Measurements from ENCODE around the gene CBR3. TPM values are rescaled to one million over a fixed set of nuclear protein-coding genes. Genes with fewer than 3 reads are reported as not detected.

Gene CBR3
- total RNA-seq, 1 experiment from 2014 or later: 12.9 TPM

DNA sequence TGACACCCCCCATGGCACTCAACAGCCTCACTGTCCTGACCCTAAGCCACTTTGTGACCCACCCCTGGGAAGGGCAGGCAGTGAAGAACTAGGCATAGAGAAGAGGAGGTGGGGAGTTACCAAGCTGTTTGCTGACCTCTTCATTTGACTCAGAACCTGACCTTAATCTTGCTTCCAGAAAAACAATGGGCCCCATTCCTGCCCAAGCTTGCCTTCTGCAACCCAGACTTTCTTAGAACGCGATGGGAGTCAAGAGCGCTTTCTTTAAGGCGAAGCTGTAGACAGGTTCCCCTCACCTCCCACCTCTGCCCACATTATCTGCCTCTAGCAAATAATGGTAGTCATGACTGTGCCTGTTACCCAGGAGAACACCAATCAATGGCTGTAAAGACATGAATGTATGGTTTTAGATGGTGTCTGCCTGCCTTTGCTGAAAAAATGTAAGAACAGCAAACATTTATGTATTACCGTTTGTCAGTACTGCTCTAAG is 8.2 kb upstream of the CBR3 start:
- ATAC-seq (no peak), DNase-seq (ENCODE audit: low spot score) (no peak)
- POLR2A ChIA-PET: no interaction called here
- TF ChIP-seq, protein P1, sequence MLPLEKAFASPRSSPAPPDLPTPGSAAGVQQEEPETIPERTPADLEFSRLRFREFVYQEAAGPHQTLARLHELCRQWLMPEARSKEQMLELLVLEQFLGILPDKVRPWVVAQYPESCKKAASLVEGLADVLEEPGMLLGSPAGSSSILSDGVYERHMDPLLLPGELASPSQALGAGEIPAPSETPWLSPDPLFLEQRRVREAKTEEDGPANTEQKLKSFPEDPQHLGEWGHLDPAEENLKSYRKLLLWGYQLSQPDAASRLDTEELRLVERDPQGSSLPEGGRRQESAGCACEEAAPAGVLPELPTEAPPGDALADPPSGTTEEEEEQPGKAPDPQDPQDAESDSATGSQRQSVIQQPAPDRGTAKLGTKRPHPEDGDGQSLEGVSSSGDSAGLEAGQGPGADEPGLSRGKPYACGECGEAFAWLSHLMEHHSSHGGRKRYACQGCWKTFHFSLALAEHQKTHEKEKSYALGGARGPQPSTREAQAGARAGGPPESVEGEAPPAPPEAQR (CRISPR knock-in tag; IDR thresholded peaks at IDR 0.05): no peak
- TF ChIP-seq ELF4 (CRISPR knock-in tag; IDR thresholded peaks at IDR 0.05; ENCODE audit: low read depth) (no peak), OVOL2 (CRISPR knock-in tag; IDR thresholded peaks at IDR 0.05; ENCODE audit: borderline replicate concordance) (no peak), FOXK1 (CRISPR knock-in tag; IDR thresholded peaks at IDR 0.05) (no peak)
- TF ChIP-seq, protein P2, sequence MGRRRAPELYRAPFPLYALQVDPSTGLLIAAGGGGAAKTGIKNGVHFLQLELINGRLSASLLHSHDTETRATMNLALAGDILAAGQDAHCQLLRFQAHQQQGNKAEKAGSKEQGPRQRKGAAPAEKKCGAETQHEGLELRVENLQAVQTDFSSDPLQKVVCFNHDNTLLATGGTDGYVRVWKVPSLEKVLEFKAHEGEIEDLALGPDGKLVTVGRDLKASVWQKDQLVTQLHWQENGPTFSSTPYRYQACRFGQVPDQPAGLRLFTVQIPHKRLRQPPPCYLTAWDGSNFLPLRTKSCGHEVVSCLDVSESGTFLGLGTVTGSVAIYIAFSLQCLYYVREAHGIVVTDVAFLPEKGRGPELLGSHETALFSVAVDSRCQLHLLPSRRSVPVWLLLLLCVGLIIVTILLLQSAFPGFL (CRISPR knock-in tag; IDR thresholded peaks at IDR 0.05; ENCODE audit: borderline replicate concordance): no peak
- TF ChIP-seq, protein P3, sequence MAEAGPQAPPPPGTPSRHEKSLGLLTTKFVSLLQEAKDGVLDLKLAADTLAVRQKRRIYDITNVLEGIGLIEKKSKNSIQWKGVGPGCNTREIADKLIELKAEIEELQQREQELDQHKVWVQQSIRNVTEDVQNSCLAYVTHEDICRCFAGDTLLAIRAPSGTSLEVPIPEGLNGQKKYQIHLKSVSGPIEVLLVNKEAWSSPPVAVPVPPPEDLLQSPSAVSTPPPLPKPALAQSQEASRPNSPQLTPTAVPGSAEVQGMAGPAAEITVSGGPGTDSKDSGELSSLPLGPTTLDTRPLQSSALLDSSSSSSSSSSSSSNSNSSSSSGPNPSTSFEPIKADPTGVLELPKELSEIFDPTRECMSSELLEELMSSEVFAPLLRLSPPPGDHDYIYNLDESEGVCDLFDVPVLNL (CRISPR knock-in tag; IDR thresholded peaks at IDR 0.05; ENCODE audit: borderline replicate concordance, low read depth): no peak
- TF ChIP-seq, protein P4, sequence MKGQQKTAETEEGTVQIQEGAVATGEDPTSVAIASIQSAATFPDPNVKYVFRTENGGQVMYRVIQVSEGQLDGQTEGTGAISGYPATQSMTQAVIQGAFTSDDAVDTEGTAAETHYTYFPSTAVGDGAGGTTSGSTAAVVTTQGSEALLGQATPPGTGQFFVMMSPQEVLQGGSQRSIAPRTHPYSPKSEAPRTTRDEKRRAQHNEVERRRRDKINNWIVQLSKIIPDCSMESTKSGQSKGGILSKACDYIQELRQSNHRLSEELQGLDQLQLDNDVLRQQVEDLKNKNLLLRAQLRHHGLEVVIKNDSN (CRISPR knock-in tag; IDR thresholded peaks at IDR 0.05): no peak
- CTCF ChIA-PET: interaction anchor here (0.6 to 1.9 kb wide), 8 partner anchors 12 to 233 kb away, joined by 3 to 7 read pairs (median 6); partner anchors contain the start of gene MORC3
- no peak overlapping the region for H3K27ac Mint-ChIP-seq
- H3K9me3 Mint-ChIP-seq: no peaks in the 10 kb centered on the region
- H3K36me3 Mint-ChIP-seq: no peaks in the 10 kb centered on the region
- peaks cover 24% of the 10 kb centered on the region for H3K4me1 Mint-ChIP-seq
- peaks cover 9% of the 10 kb centered on the region for H3K27me3 Mint-ChIP-seq (ENCODE audit: low read depth)
- no peak overlapping the region for H3K4me3 Mint-ChIP-seq

DNA sequence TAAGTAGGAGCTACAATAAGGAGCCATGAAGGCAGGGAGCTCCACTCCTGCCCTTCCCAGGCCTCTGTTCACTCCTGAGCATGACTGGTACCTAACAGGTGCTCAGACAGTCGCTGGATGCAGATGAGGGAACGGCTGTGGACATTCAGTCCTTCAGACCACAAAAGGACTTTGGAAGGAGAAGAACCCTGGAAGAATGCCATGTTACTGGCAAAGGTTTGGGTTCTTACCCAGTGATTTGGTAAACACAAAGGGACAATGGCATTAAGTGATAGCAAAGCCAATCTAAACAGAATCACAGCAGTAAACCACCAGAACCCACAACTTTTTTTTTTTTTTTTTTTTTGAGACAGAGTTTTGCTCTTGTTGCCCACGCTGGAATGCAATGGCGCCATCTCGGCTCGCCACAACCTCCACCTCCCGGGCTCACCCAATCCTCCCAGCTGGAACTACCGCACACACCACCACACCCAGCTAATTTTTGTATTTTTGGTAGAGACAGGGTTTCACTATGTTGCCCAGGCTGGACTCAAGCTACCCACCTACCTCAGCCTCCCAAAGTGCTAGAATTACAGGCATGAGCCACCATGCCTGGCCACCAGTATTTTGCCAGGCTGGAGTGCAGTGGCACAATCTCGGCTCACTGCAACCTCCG is 7.5 kb upstream of the CBR3 start:
- Mint-ChIP-seq H3K9me3 (no peaks in the 10 kb centered on the region), H3K4me1 (peaks cover 24% of the 10 kb centered on the region), H3K27me3 (ENCODE audit: low read depth) (peaks cover 10% of the 10 kb centered on the region), H3K4me3 (no peak overlapping the region), H3K27ac (no peak overlapping the region), H3K36me3 (no peaks in the 10 kb centered on the region)
- TF ChIP-seq RELA (CRISPR knock-in tag; IDR thresholded peaks at IDR 0.05; ENCODE audit: borderline replicate concordance): no peak
- TF ChIP-seq TCF7 (CRISPR knock-in tag; IDR thresholded peaks at IDR 0.05; ENCODE audit: low read depth): no peak
- no peak for TF ChIP-seq CREM (CRISPR knock-in tag; IDR thresholded peaks at IDR 0.05)
- no peak for TF ChIP-seq ZNF317 (CRISPR knock-in tag; IDR thresholded peaks at IDR 0.05; ENCODE audit: borderline replicate concordance, low read depth)
- TF ChIP-seq TEAD4 (CRISPR knock-in tag; IDR thresholded peaks at IDR 0.05): no peak
- TF ChIP-seq, protein P5, sequence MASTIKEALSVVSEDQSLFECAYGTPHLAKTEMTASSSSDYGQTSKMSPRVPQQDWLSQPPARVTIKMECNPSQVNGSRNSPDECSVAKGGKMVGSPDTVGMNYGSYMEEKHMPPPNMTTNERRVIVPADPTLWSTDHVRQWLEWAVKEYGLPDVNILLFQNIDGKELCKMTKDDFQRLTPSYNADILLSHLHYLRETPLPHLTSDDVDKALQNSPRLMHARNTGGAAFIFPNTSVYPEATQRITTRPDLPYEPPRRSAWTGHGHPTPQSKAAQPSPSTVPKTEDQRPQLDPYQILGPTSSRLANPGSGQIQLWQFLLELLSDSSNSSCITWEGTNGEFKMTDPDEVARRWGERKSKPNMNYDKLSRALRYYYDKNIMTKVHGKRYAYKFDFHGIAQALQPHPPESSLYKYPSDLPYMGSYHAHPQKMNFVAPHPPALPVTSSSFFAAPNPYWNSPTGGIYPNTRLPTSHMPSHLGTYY (CRISPR knock-in tag; IDR thresholded peaks at IDR 0.05): no peak
- TF ChIP-seq, protein P4 (CRISPR knock-in tag; IDR thresholded peaks at IDR 0.05): no peak
- TF ChIP-seq, protein P6, sequence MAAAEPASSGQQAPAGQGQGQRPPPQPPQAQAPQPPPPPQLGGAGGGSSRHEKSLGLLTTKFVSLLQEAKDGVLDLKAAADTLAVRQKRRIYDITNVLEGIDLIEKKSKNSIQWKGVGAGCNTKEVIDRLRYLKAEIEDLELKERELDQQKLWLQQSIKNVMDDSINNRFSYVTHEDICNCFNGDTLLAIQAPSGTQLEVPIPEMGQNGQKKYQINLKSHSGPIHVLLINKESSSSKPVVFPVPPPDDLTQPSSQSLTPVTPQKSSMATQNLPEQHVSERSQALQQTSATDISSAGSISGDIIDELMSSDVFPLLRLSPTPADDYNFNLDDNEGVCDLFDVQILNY (CRISPR knock-in tag; IDR thresholded peaks at IDR 0.05): no peak
- TF ChIP-seq IRF2 (CRISPR knock-in tag; IDR thresholded peaks at IDR 0.05; ENCODE audit: borderline replicate concordance, low read depth): no peak
- TF ChIP-seq ESRRA (CRISPR knock-in tag; IDR thresholded peaks at IDR 0.05; ENCODE audit: borderline replicate concordance): no peak
- TF ChIP-seq MXD4 (CRISPR knock-in tag; IDR thresholded peaks at IDR 0.05; ENCODE audit: borderline replicate concordance): no peak
- no peak for TF ChIP-seq PRRX2 (CRISPR knock-in tag; IDR thresholded peaks at IDR 0.05)
- TF ChIP-seq, protein P7, sequence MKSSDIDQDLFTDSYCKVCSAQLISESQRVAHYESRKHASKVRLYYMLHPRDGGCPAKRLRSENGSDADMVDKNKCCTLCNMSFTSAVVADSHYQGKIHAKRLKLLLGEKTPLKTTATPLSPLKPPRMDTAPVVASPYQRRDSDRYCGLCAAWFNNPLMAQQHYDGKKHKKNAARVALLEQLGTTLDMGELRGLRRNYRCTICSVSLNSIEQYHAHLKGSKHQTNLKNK (CRISPR knock-in tag; IDR thresholded peaks at IDR 0.05): no peak
- TF ChIP-seq ZNF671 (CRISPR knock-in tag; IDR thresholded peaks at IDR 0.05): no peak
- TF ChIP-seq, protein P8, sequence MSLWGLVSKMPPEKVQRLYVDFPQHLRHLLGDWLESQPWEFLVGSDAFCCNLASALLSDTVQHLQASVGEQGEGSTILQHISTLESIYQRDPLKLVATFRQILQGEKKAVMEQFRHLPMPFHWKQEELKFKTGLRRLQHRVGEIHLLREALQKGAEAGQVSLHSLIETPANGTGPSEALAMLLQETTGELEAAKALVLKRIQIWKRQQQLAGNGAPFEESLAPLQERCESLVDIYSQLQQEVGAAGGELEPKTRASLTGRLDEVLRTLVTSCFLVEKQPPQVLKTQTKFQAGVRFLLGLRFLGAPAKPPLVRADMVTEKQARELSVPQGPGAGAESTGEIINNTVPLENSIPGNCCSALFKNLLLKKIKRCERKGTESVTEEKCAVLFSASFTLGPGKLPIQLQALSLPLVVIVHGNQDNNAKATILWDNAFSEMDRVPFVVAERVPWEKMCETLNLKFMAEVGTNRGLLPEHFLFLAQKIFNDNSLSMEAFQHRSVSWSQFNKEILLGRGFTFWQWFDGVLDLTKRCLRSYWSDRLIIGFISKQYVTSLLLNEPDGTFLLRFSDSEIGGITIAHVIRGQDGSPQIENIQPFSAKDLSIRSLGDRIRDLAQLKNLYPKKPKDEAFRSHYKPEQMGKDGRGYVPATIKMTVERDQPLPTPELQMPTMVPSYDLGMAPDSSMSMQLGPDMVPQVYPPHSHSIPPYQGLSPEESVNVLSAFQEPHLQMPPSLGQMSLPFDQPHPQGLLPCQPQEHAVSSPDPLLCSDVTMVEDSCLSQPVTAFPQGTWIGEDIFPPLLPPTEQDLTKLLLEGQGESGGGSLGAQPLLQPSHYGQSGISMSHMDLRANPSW (CRISPR knock-in tag; conservative IDR thresholded peaks at IDR 0.05; ENCODE audit: low read depth): no peak
- no peak for ATAC-seq
- POLR2A ChIA-PET: interaction anchor here (0.6 kb wide), 1 partner anchor 314 kb away, joined by 3 read pairs; no protein-coding TSS in a partner anchor
- DNase-seq (ENCODE audit: low spot score): no peak
- CTCF ChIA-PET: no interaction called here

Data from WTC11 (cell line).